ENCODE results near the gene TLR4. TPM values are rescaled to one million over a fixed set of nuclear protein-coding genes. Genes with fewer than 3 reads are reported as not detected.

Gene TLR4
- total and polyA plus RNA-seq, 9 of the 15 experiments (the other 6 are each of a cell fraction or from before 2014, with no cell fraction given) = 0.02 TPM; not detected in 8

GRCh38 chr9:117733465-117733864 lies 29.3 kb downstream of the TLR4 start:
- no peaks in the 10 kb centered on the region for H3K9me3 ChIP-seq (replicated peaks; ENCODE audit: control insufficient read depth, insufficient read depth, low read depth, low read length)
- POLR2A ChIA-PET = no interaction called here
- 0% methylated on average over 1 of the region's 1 CpG for WGBS (ENCODE audit: insufficient coverage, low coverage, missing lambda C conversion rate)
- in situ Hi-C loops (cut with MboI) = no loop called here
- H3K9me1 ChIP-seq (ENCODE audit: control insufficient read depth, insufficient read depth, low read length) = no peaks in the 10 kb centered on the region
- no peaks in the 10 kb centered on the region for H3K27me3 ChIP-seq (ENCODE audit: control insufficient read depth in 2 of 2, insufficient read depth in 2 of 2, low read length in 2 of 2)
- no peak overlapping the region for H3K4me2 ChIP-seq (ENCODE audit: insufficient read depth, low read length)
- H3K4me3 ChIP-seq = no peak overlapping the region
- CTCF ChIA-PET (ENCODE audit: low intra/inter-chr PET ratio) = no interaction called here
- H2AFZ ChIP-seq (ENCODE audit: low read depth, low read length) = no peak overlapping the region
- H3K4me1 ChIP-seq (replicated peaks in 1 of 2; ENCODE audit: control insufficient read depth in 2 of 2, insufficient read depth in 2 of 2, low read length in 2 of 2) = no peaks in the 10 kb centered on the region
- BruUV-seq (replicated peaks) = no TSS peak
- H4K20me1 ChIP-seq (replicated peaks; ENCODE audit: control insufficient read depth, insufficient read depth, low read length) = no peaks in the 10 kb centered on the region
- intact Hi-C loops (cut with micrococcal nuclease) = no loop called here
- ATAC-seq (no peak), DNase-seq (ENCODE audit: extremely low read depth in 1 of 4, low spot score in 3 of 4) (no peak), FAIRE-seq (no peak)
- H3K9ac ChIP-seq (ENCODE audit: insufficient read depth in 1 of 2, low read depth in 2 of 2, low read length in 2 of 2) = no peak overlapping the region
- no peaks in the 10 kb centered on the region for H3K79me2 ChIP-seq (ENCODE audit: control insufficient read depth, insufficient read depth, low read length)
- H3K27ac ChIP-seq (ENCODE audit: extremely low read depth, low read depth, low read length) = no peak overlapping the region
- H3K36me3 ChIP-seq (ENCODE audit: control insufficient read depth, insufficient read depth, low read length) = no peaks in the 10 kb centered on the region
- no peak for TF ChIP-seq RBM39 (optimal IDR thresholded peaks at IDR 0.05; ENCODE audit: low read depth, low read length)
- TF ChIP-seq NEUROD1 (IDR thresholded peaks at IDR 0.05; ENCODE audit: borderline replicate concordance, low read depth, low read length, partially characterized antibody) = no peak
- TF ChIP-seq TAF7 (tag; IDR thresholded peaks at IDR 0.05) = no peak
- TF ChIP-seq ZNF175 (CRISPR knock-in tag; IDR thresholded peaks at IDR 0.05; ENCODE audit: low read depth) = no peak
- TF ChIP-seq THAP7 (CRISPR knock-in tag; IDR thresholded peaks at IDR 0.05) = no peak
- TF ChIP-seq SUPT5H (IDR thresholded peaks at IDR 0.05) = no peak
- no peak for TF ChIP-seq ZNF121 (CRISPR knock-in tag; conservative IDR thresholded peaks at IDR 0.05)
- TF ChIP-seq SIN3A (IDR thresholded peaks at IDR 0.05; ENCODE audit: borderline replicate concordance in 2 of 2, control insufficient read depth in 1 of 2, low read depth in 2 of 2, low read length in 2 of 2) = no peak
- TF ChIP-seq SMARCA4 (IDR thresholded peaks at IDR 0.05) = no peak
- TF ChIP-seq U2AF1 (optimal IDR thresholded peaks at IDR 0.05; ENCODE audit: low read depth, low read length) = no peak
- no peak for TF ChIP-seq SNRNP70 (optimal IDR thresholded peaks at IDR 0.05; ENCODE audit: low read depth, low read length)
- no peak for TF ChIP-seq PTBP1 (IDR thresholded peaks at IDR 0.05; ENCODE audit: low read depth, low read length)
- TF ChIP-seq ZNF384 (IDR thresholded peaks at IDR 0.05; ENCODE audit: low read depth, low read length) = no peak
- TF ChIP-seq GATAD2B (IDR thresholded peaks at IDR 0.05; ENCODE audit: borderline replicate concordance) = no peak
- TF ChIP-seq ZKSCAN8 (CRISPR knock-in tag; IDR thresholded peaks at IDR 0.05) = no peak
- no peak for TF ChIP-seq CGGBP1 (CRISPR knock-in tag; IDR thresholded peaks at IDR 0.05)
- no peak for TF ChIP-seq TAF15 (IDR thresholded peaks at IDR 0.05; ENCODE audit: low read depth, low read length)
- TF ChIP-seq NR4A1 (CRISPR knock-in tag; IDR thresholded peaks at IDR 0.05) = no peak
- no peak for TF ChIP-seq NR4A1 (tag; IDR thresholded peaks at IDR 0.05)

Data from K562 (cell line).